Activated naive CD4-positive, alpha-beta T cell treated with anti-CD3 and anti-CD28 coated beads for 36 hours (primary cell): ENCODE data around the gene CEACAM4. TPM values are rescaled to one million over a fixed set of nuclear protein-coding genes. Genes with fewer than 3 reads are reported as not detected.

ENCODE experiments used
- CTCF ChIA-PET: fragments of 350-600 bp; sonication (Branson Sonifier 250); formaldehyde crosslinking; loops from one replicate; lab custom pipeline; 2021; ENCODE audit warnings: antibody characterized with exemption; lab: Charles Lee
- DNase-seq: peaks from one replicate; pipeline ENCODE4 v3.0.0-alpha.2; 2020
- H3K27ac Mint-ChIP-seq: one replicate; pipeline ENCODE4 v1.8.0; 2021; ENCODE audit warnings: mild to moderate bottlenecking, mixed read lengths
- H3K27me3 Mint-ChIP-seq: one replicate; pipeline ENCODE4 v1.8.0; 2021; ENCODE audit warnings: low read depth, mixed read lengths
- H3K36me3 Mint-ChIP-seq: one replicate; pipeline ENCODE4 v1.8.0; 2021; ENCODE audit warnings: low read depth, mixed read lengths
- H3K4me1 Mint-ChIP-seq: one replicate; pipeline ENCODE4 v1.8.0; 2021; ENCODE audit warnings: low read depth, mixed read lengths
- H3K4me3 Mint-ChIP-seq: one replicate; pipeline ENCODE4 v1.8.0; 2021; ENCODE audit warnings: mild to moderate bottlenecking, moderate library complexity, mixed read lengths
- H3K9me3 Mint-ChIP-seq: one replicate; pipeline ENCODE4 v1.8.0; 2021; ENCODE audit warnings: mixed read lengths
- intact Hi-C: fragments of 100-400 bp; cut with micrococcal nuclease; formaldehyde crosslinking; loops from one replicate; pipeline ENCODE4 v1.15.1; 2023
- total RNA-seq, 2 experiments: library from RNA; stranded (reverse); gene quantifications; one replicate each; pipeline ENCODE4 v1.2.3, GENCODE V29; 2021

The CEACAM4 gene
- total RNA-seq, 2 experiments from 2014 or later: not detected

- H3K27me3 Mint-ChIP-seq: no peaks in the 10 kb centered on the region
- no peak overlapping the region for H3K27ac Mint-ChIP-seq
- peaks cover 11% of the 10 kb centered on the region for H3K9me3 Mint-ChIP-seq
- peaks cover 29% of the 10 kb centered on the region for H3K4me1 Mint-ChIP-seq
- no peaks in the 10 kb centered on the region for H3K36me3 Mint-ChIP-seq
- DNase-seq: no peak
- intact Hi-C loops: no loop called here
- H3K4me3 Mint-ChIP-seq: no peak overlapping the region
- CTCF ChIA-PET: interaction anchor here (0.6 to 4.5 kb wide), 4 partner anchors 10 to 155 kb away, joined by 3 to 36 read pairs (median 12); no protein-coding TSS in a partner anchor
Observed at GRCh38 chr19:41637484-41637883, 10.6 kb upstream of the CEACAM4 start.

GRCh38 chr19:41627966-41628675 is 1.2 kb upstream of the CEACAM4 start:
- H3K4me3 Mint-ChIP-seq: no peak overlapping the region
- CTCF ChIA-PET: interaction anchor here (0.6 kb wide), 1 partner anchor 176 kb away, joined by 3 read pairs; no protein-coding TSS in a partner anchor

GRCh38 chr19:41626278-41626677 is 596 bp downstream of the CEACAM4 start:
- DNase-seq: no peak
- CTCF ChIA-PET: no interaction called here
- Mint-ChIP-seq H3K36me3 (no peaks in the 10 kb centered on the region), H3K4me3 (no peak overlapping the region), H3K9me3 (peaks cover 11% of the 10 kb centered on the region), H3K27ac (no peak overlapping the region), H3K27me3 (peaks cover 11% of the 10 kb centered on the region), H3K4me1 (no peaks in the 10 kb centered on the region)
- intact Hi-C loops: no loop called here

More at GRCh38 chr19:41627966-41628675, 1.2 kb upstream of the CEACAM4 start:
- H3K27me3 Mint-ChIP-seq: peaks cover 11% of the 10 kb centered on the region
- H3K9me3 Mint-ChIP-seq: peaks cover 14% of the 10 kb centered on the region
- intact Hi-C loops: no loop called here
- no peak overlapping the region for H3K27ac Mint-ChIP-seq
- no peaks in the 10 kb centered on the region for H3K4me1 Mint-ChIP-seq
- DNase-seq: no peak
- H3K36me3 Mint-ChIP-seq: no peaks in the 10 kb centered on the region

- H3K9me3 Mint-ChIP-seq: peaks cover 1% of the 10 kb centered on the region
- H3K4me1 Mint-ChIP-seq: no peaks in the 10 kb centered on the region
- peaks cover 4% of the 10 kb centered on the region for H3K27me3 Mint-ChIP-seq
- intact Hi-C loops: no loop called here
- H3K27ac Mint-ChIP-seq: no peak overlapping the region
- H3K36me3 Mint-ChIP-seq: no peaks in the 10 kb centered on the region
- CTCF ChIA-PET: interaction anchor here (1.3 kb wide), 1 partner anchor 17 kb away, joined by 3 read pairs; no protein-coding TSS in a partner anchor
- DNase-seq: no peak
- H3K4me3 Mint-ChIP-seq: no peak overlapping the region
Observed at GRCh38 chr19:41624937-41625336, 1.9 kb downstream of the CEACAM4 start.

- intact Hi-C loops: no loop called here
- Mint-ChIP-seq H3K4me3 (no peak overlapping the region), H3K36me3 (no peaks in the 10 kb centered on the region), H3K4me1 (no peaks in the 10 kb centered on the region), H3K27me3 (peaks cover 4% of the 10 kb centered on the region), H3K27ac (no peak overlapping the region), H3K9me3 (no peaks in the 10 kb centered on the region)
- no peak for DNase-seq
- CTCF ChIA-PET: interaction anchor here (1.3 kb wide), 1 partner anchor 18 kb away, joined by 3 read pairs; no protein-coding TSS in a partner anchor
Observed at GRCh38 chr19:41624515-41624914, 2.4 kb downstream of the CEACAM4 start.

GRCh38 chr19:41623360-41623759 is 3.5 kb downstream of the CEACAM4 start:
- no peak for DNase-seq
- H3K27ac Mint-ChIP-seq: no peak overlapping the region
- CTCF ChIA-PET: interaction anchor here (0.6 kb wide), 1 partner anchor 146 kb away, joined by 3 read pairs; no protein-coding TSS in a partner anchor
- no peaks in the 10 kb centered on the region for H3K4me1 Mint-ChIP-seq
- H3K9me3 Mint-ChIP-seq: no peaks in the 10 kb centered on the region
- no peak overlapping the region for H3K4me3 Mint-ChIP-seq
- intact Hi-C loops: no loop called here
- H3K27me3 Mint-ChIP-seq: peaks cover 4% of the 10 kb centered on the region
- H3K36me3 Mint-ChIP-seq: no peaks in the 10 kb centered on the region

GRCh38 chr19:41621654-41622053 is 5.2 kb downstream of the CEACAM4 start:
- Mint-ChIP-seq H3K4me3 (no peak overlapping the region), H3K27ac (no peak overlapping the region)
- no peak for DNase-seq

GRCh38 chr19:41621226-41621625 is 5.6 kb downstream of the CEACAM4 start:
- intact Hi-C loops: no loop called here
- no peaks in the 10 kb centered on the region for H3K9me3 Mint-ChIP-seq
- CTCF ChIA-PET: no interaction called here
- DNase-seq: no peak
- H3K4me3 Mint-ChIP-seq: no peak overlapping the region
- peaks cover 3% of the 10 kb centered on the region for H3K27me3 Mint-ChIP-seq
- no peaks in the 10 kb centered on the region for H3K4me1 Mint-ChIP-seq
- no peak overlapping the region for H3K27ac Mint-ChIP-seq
- no peaks in the 10 kb centered on the region for H3K36me3 Mint-ChIP-seq

More at GRCh38 chr19:41621654-41622053, 5.2 kb downstream of the CEACAM4 start:
- Mint-ChIP-seq H3K27me3 (no peaks in the 10 kb centered on the region), H3K36me3 (no peaks in the 10 kb centered on the region), H3K9me3 (no peaks in the 10 kb centered on the region), H3K4me1 (no peaks in the 10 kb centered on the region)
- intact Hi-C loops: no loop called here
- CTCF ChIA-PET: no interaction called here

GRCh38 chr19:41620171-41620570 is 6.7 kb downstream of the CEACAM4 start:
- Mint-ChIP-seq H3K27me3 (peaks cover 3% of the 10 kb centered on the region), H3K27ac (no peak overlapping the region), H3K36me3 (no peaks in the 10 kb centered on the region), H3K9me3 (no peaks in the 10 kb centered on the region), H3K4me3 (no peak overlapping the region), H3K4me1 (no peaks in the 10 kb centered on the region)
- no peak for DNase-seq
- intact Hi-C loops: no loop called here
- CTCF ChIA-PET: no interaction called here

- H3K27ac Mint-ChIP-seq: no peak overlapping the region
- CTCF ChIA-PET: no interaction called here
- H3K36me3 Mint-ChIP-seq: no peaks in the 10 kb centered on the region
- no peaks in the 10 kb centered on the region for H3K9me3 Mint-ChIP-seq
- H3K4me3 Mint-ChIP-seq: no peak overlapping the region
- DNase-seq: no peak
- no peaks in the 10 kb centered on the region for H3K4me1 Mint-ChIP-seq
- peaks cover 4% of the 10 kb centered on the region for H3K27me3 Mint-ChIP-seq
- intact Hi-C loops: no loop called here
Observed at GRCh38 chr19:41619018-41619556, 7.8 kb downstream of the CEACAM4 start.

- DNase-seq: no peak
Observed at GRCh38 chr19:41617941-41618730, 8.7 kb downstream of the CEACAM4 start.

GRCh38 chr19:41616792-41617621 is 9.9 kb downstream of the CEACAM4 start:
- no peak overlapping the region for H3K27ac Mint-ChIP-seq
- H3K4me1 Mint-ChIP-seq: no peaks in the 10 kb centered on the region
- intact Hi-C loops: no loop called here
- H3K27me3 Mint-ChIP-seq: peaks cover 8% of the 10 kb centered on the region
- CTCF ChIA-PET: no interaction called here
- no peaks in the 10 kb centered on the region for H3K36me3 Mint-ChIP-seq
- H3K4me3 Mint-ChIP-seq: no peak overlapping the region
- peak; percentile 36 for DNase-seq
- H3K9me3 Mint-ChIP-seq: no peaks in the 10 kb centered on the region

More at GRCh38 chr19:41617941-41618730, 8.7 kb downstream of the CEACAM4 start:
- Mint-ChIP-seq H3K9me3 (no peaks in the 10 kb centered on the region), H3K4me3 (no peak overlapping the region), H3K4me1 (no peaks in the 10 kb centered on the region), H3K27me3 (peaks cover 4% of the 10 kb centered on the region), H3K27ac (no peak overlapping the region), H3K36me3 (no peaks in the 10 kb centered on the region)
- CTCF ChIA-PET: no interaction called here
- intact Hi-C loops: no loop called here
